Body of pancreas (tissue), 4 donors: ENCODE measurements around the gene CSTF1. TPM values are rescaled to one million over a fixed set of nuclear protein-coding genes. Genes with fewer than 3 reads are reported as not detected.
"Not testable (repeated sequence)": the region's sequence is repeated elsewhere in the genome, so short reads cannot be mapped to it uniquely, and the experiment has no call there.

Source experiments
- ATAC-seq: fragments of 150-250 bp; one replicate; pipeline ENCODE4 v1.9.1; 2016
- DNase-seq, 4 donors: peaks; one replicate each; pipeline ENCODE4 v3.0.0-alpha.2; 2019
- H3K27ac ChIP-seq, 4 donors: fragments of 200-600 bp; sonication (generic); 1 replicate in 3 of 4; 2 replicates in 1 of 4; pipeline versions ENCODE4 v1.5.1 to v1.6.1; 2016 to 2019; ENCODE audit warnings: mild to moderate bottlenecking in 1 of 4, mixed read lengths in 1 of 4, moderate library complexity in 1 of 4
- H3K27me3 ChIP-seq, 2 donors: fragments of 200-600 bp; sonication (generic); one replicate each; pipeline ENCODE4 v1.6.0; 2016; ENCODE audit warnings: mild to moderate bottlenecking in 1 of 2
- H3K36me3 ChIP-seq, 2 donors: fragments of 200-600 bp; sonication (generic); replicated peaks in 1 of 2; 2 replicates each; pipeline ENCODE4 v1.5.1; 2016; ENCODE audit warnings: low read depth in 2 of 2; ENCODE audit not compliant: insufficient read depth in 1 of 2
- H3K4me1 ChIP-seq: fragments of 200-600 bp; sonication (generic); one replicate; pipeline ENCODE4 v1.6.0; 2016
- H3K4me3 ChIP-seq, 2 donors: fragments of 200-600 bp; sonication (generic); 1 replicate in 1 of 2; 2 replicates in 1 of 2; pipeline ENCODE4 v1.5.1; 2016 to 2019
- H3K9me3 ChIP-seq, 3 donors: fragments of 200-600 bp; sonication (generic); 1 replicate in 2 of 3; 2 replicates in 1 of 3; pipeline ENCODE4 v1.5.1; 2016
- POLR2A ChIP-seq, 3 donors: fragments of 450-650 bp; IDR thresholded peaks; one replicate each; pipeline ENCODE4 v1.6.1; 2016; ENCODE audit warnings: antibody characterized with exemption in 3 of 3, mild to moderate bottlenecking in 2 of 3
- WGBS, 2 donors: methylation state at CpG; one replicate each; pipeline ENCODE4 v1.1.5; 2017; 5-methylcytosine and 5-hydroxymethylcytosine counted together
- intact Hi-C: fragments of 100-400 bp; cut with DNase I; formaldehyde crosslinking; loops from one replicate; pipeline ENCODE4 v1.15.1; 2023
- total RNA-seq, 2 donors: library from RNA; depleted of rRNA; stranded (reverse); fragments of >200 nt; gene quantifications; one replicate each; pipeline ENCODE4 v1.1.0, GENCODE V29; 2016
- TF ChIP-seq, protein P1 (sequence below), 7 experiments: fragments of 450-650 bp in 4 of 7; fragments of 200-600 bp in 3 of 7; sonication (generic) in 3 of 7; IDR thresholded peaks; one replicate each; pipeline ENCODE4 v1.5.1; 2016 to 2019; ENCODE audit warnings: antibody characterized with exemption in 7 of 7

Gene CSTF1
- total RNA-seq, 2 donors from 2014 or later = 12.2 to 14.5 TPM

GRCh38 chr20:56395166-56395565 is 2.7 kb downstream of the CSTF1 start:
- intact Hi-C loops = no loop called here
- DNase-seq (no peak), ATAC-seq (no peak)
- no peak overlapping the region for H3K4me3 ChIP-seq
- peaks cover 19% of the 10 kb centered on the region for H3K4me1 ChIP-seq
- H3K9me3 ChIP-seq = no peaks in the 10 kb centered on the region
- H3K27me3 ChIP-seq = no peaks in the 10 kb centered on the region
- H3K27ac ChIP-seq = no peak overlapping the region
- peaks cover 0 to 36% of the 10 kb centered on the region in 2 donors for H3K36me3 ChIP-seq
- TF ChIP-seq, protein P1, sequence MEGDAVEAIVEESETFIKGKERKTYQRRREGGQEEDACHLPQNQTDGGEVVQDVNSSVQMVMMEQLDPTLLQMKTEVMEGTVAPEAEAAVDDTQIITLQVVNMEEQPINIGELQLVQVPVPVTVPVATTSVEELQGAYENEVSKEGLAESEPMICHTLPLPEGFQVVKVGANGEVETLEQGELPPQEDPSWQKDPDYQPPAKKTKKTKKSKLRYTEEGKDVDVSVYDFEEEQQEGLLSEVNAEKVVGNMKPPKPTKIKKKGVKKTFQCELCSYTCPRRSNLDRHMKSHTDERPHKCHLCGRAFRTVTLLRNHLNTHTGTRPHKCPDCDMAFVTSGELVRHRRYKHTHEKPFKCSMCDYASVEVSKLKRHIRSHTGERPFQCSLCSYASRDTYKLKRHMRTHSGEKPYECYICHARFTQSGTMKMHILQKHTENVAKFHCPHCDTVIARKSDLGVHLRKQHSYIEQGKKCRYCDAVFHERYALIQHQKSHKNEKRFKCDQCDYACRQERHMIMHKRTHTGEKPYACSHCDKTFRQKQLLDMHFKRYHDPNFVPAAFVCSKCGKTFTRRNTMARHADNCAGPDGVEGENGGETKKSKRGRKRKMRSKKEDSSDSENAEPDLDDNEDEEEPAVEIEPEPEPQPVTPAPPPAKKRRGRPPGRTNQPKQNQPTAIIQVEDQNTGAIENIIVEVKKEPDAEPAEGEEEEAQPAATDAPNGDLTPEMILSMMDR (IDR thresholded peaks at IDR 0.05) = no peak
- TF ChIP-seq POLR2A (IDR thresholded peaks at IDR 0.05) = no peak
- 84 to 86% methylated on average over 4 of the region's 4 CpGs for WGBS, 2 donors

DNA sequence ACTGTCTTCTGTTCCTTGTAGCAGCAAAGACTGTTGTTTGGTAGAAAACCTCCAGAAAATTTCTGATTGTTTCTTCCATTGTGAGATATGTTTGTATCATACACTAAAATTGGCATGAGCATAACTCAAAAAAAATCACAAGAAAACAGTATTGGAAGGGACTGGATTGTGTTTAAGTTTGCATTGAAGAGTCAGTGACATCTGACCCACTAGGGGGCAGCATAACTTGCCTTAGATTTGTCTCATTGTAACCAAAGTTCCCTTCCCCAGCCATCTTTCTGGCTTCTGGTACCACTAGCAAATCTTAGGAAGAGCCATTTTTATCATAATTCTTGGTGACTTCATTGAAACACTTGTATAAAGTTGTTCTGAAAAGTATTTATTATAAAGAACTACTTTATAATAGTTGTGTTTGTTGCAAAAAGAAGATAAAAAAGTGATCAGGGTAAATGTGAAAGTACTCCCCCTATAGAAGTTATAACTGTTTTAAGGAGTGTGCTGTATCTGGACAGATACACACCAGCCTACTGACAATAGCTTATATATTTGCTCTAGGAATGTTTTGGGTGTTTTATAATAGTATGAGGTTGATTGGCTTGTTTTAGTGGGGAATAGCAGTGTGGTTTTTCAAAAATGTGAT is 7.7 kb downstream of the CSTF1 start:
- Histone ChIP-seq H3K9me3 (no peaks in the 10 kb centered on the region), H3K27me3 (no peaks in the 10 kb centered on the region), H3K4me1 (no peaks in the 10 kb centered on the region), H3K36me3 (peaks cover 0 to 58% of the 10 kb centered on the region in 2 donors), H3K27ac (no peak overlapping the region), H3K4me3 (no peak overlapping the region)
- ATAC-seq (peak; percentile 38), DNase-seq (peak; percentile 24 to 67 (median 51))
- TF ChIP-seq, protein P1 (IDR thresholded peaks at IDR 0.05) = peak in 6 of 7 experiments; percentile 45 to 72 (median 54)
- no peak for TF ChIP-seq POLR2A (IDR thresholded peaks at IDR 0.05)
- intact Hi-C loops = no loop called here

GRCh38 chr20:56403465-56403864 is 11.0 kb downstream of the CSTF1 start:
- Histone ChIP-seq H3K4me3 (no peak overlapping the region), H3K27ac (no peak overlapping the region), H3K27me3 (no peaks in the 10 kb centered on the region), H3K9me3 (no peaks in the 10 kb centered on the region), H3K4me1 (no peaks in the 10 kb centered on the region), H3K36me3 (peaks cover 0 to 46% of the 10 kb centered on the region in 2 donors)
- ATAC-seq (no peak), DNase-seq (no peak)
- TF ChIP-seq, protein P1 (IDR thresholded peaks at IDR 0.05) = no peak
- TF ChIP-seq POLR2A (IDR thresholded peaks at IDR 0.05) = no peak
- 93 to 95% methylated on average over 26 of the region's 26 CpGs for WGBS, 2 donors
- intact Hi-C loops = no loop called here

DNA sequence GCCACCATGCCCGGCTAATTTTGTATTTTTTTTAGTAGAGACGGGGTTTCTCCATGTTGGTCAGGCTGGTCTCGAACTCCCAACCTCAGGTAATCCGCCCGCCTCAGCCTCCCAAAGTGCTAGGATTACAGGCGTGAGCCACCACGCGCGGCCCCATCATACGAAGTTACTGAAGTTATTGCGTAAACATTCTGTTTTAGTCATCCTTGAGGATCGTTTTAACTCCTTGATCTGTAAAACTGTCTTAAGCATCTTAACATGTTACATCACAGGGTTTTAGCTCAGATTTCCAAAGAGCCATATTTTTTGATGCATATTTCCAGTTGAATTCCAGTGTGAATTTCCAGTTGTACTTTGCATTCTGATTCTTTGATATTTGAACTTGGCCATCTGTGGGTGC is 12.9 kb downstream of the CSTF1 start:
- ATAC-seq, DNase-seq, H3K27me3 ChIP-seq, H3K27ac ChIP-seq, H3K9me3 ChIP-seq, intact Hi-C loops, H3K4me1 ChIP-seq, H3K4me3 ChIP-seq: not testable (repeated sequence)
- WGBS, 2 donors = 92 to 98% methylated on average over 12 of the region's 12 CpGs
- peaks cover 0 to 37% of the 10 kb centered on the region in 2 donors for H3K36me3 ChIP-seq

DNA sequence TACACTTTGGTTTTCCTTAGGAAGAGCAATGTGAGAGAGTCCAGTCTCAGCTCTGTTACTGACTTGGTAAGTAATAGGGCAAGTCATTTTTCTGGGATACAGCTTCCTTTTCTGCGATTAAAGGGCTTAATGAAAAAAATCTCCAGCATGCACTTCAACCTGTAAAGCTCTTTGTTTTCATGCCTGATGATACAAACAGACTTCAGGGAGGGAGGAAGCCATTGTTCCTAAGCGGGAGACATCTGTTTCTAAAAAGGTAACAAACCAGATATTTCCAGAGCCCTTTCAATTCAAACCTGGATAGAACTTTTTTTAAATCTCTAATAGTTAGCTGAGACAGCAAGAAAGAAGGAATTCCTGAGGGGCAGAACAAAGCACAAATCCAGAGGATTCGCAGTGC is 14.5 kb downstream of the CSTF1 start:
- ATAC-seq = no peak
- intact Hi-C loops = no loop called here
- no peaks in the 10 kb centered on the region for H3K9me3 ChIP-seq

More for the DNA sequence above, 14.5 kb downstream of the CSTF1 start:
- DNase-seq = no peak
- Histone ChIP-seq H3K36me3 (peaks cover 0 to 32% of the 10 kb centered on the region in 2 donors), H3K4me1 (no peaks in the 10 kb centered on the region), H3K27me3 (no peaks in the 10 kb centered on the region), H3K4me3 (no peak overlapping the region), H3K27ac (no peak overlapping the region)
- TF ChIP-seq, protein P1 (IDR thresholded peaks at IDR 0.05) = no peak
- TF ChIP-seq POLR2A (IDR thresholded peaks at IDR 0.05) = no peak
- WGBS, 2 donors = 90 to 92% methylated on average over 3 of the region's 3 CpGs
